ENCODE measurements around the gene MCM3AP.

Gene MCM3AP

DNA sequence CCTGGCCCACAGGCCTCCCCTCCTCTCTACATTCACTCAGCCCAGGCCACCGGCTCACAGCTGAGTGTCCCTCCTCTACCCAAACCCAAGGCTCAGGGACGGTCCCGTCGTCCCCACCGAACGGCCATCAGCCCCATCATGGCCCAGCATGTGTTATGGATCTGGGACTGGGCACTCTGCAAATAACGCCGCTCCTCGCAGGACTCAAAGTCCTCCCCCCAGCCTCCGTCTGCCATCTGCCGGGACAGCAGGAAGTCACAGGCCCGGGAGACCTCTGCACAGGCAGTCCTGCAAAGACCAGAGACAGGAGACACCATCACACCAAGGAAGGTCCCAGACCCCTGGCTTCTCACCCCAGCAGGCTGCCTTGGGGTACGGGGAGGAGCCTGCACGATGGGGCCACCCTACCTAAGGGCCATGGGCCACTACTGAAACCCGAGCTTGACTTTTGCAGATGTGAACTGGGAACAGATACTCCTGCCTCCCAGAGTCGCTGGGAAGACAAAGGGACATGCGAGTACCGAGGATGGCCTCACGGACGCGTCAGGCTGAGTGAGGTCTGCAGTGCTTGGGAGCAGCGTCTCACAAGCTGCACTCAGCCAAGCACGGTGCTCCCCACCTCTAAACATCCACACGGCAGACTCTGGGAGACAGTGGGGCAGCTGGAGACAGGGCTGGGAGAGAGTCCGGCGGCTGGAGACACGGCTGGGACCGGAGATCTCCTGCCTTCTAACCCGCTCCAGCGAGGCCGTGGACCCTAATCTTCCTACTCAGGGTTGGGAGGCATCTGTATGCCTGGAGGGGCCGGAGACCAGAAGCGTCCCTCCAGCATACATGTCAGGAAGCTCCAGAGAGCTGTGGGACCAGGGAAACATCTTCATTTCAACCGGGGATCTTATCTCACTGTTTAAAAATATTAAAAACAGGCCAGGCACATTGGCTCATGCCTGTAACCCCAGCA lies 90.8 kb downstream of the MCM3AP start:
- Histone ChIP-seq H3K36me3 (ENCODE audit: insufficient read depth, low read length) (peaks cover 85% of the 10 kb centered on the region), H3K27me3 (ENCODE audit: insufficient read depth, low read length) (no peaks in the 10 kb centered on the region), H3K4me3 (ENCODE audit: low read length) (no peak overlapping the region), H3K9ac (ENCODE audit: low read depth, low read length) (no peak overlapping the region), H3K9me3 (ENCODE audit: insufficient read depth, low read depth, low read length) (no peaks in the 10 kb centered on the region), H3K4me1 (ENCODE audit: insufficient read depth, low read length) (no peaks in the 10 kb centered on the region), H3K27ac (ENCODE audit: low read depth, low read length) (no peak overlapping the region)
- 95% methylated on average over 34 of the region's 34 CpGs for WGBS

DNA sequence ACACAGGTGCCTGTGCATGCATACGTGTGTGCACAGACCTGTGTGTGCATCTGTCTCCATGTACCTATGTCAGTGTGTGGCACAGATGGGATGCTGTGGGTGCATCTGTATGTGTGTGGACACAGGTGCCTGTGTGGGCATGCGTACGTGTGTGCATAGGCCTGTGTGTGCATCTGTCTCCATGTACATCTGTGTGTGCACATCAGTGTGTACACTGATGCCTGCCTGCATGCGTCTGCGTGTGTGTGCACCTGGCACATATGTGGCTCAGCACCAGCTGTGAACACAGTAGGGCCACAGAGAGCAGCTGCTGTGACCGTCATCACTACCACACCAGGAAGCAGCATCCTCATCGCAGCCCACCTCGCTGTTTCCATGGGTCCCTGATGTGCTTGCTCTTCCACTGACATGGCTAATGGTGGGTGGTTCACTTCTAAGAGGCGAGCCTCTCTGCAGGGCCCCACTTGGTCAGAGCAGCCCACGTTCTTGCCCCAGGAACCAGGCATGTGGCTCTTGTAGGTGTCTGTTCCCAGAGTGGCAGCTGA lies 91.5 kb downstream of the MCM3AP start:
- 97% methylated on average over 10 of the region's 10 CpGs for WGBS
- Histone ChIP-seq H3K27me3 (ENCODE audit: insufficient read depth, low read length) (no peaks in the 10 kb centered on the region), H3K9ac (ENCODE audit: low read depth, low read length) (no peak overlapping the region), H3K27ac (ENCODE audit: low read depth, low read length) (no peak overlapping the region), H3K4me1 (ENCODE audit: insufficient read depth, low read length) (peaks cover 5% of the 10 kb centered on the region; the same call in 1 of the 2 replicates), H3K4me3 (ENCODE audit: low read length) (no peak overlapping the region), H3K9me3 (ENCODE audit: insufficient read depth, low read depth, low read length) (no peaks in the 10 kb centered on the region), H3K36me3 (ENCODE audit: insufficient read depth, low read length) (peaks cover 80% of the 10 kb centered on the region)

DNA sequence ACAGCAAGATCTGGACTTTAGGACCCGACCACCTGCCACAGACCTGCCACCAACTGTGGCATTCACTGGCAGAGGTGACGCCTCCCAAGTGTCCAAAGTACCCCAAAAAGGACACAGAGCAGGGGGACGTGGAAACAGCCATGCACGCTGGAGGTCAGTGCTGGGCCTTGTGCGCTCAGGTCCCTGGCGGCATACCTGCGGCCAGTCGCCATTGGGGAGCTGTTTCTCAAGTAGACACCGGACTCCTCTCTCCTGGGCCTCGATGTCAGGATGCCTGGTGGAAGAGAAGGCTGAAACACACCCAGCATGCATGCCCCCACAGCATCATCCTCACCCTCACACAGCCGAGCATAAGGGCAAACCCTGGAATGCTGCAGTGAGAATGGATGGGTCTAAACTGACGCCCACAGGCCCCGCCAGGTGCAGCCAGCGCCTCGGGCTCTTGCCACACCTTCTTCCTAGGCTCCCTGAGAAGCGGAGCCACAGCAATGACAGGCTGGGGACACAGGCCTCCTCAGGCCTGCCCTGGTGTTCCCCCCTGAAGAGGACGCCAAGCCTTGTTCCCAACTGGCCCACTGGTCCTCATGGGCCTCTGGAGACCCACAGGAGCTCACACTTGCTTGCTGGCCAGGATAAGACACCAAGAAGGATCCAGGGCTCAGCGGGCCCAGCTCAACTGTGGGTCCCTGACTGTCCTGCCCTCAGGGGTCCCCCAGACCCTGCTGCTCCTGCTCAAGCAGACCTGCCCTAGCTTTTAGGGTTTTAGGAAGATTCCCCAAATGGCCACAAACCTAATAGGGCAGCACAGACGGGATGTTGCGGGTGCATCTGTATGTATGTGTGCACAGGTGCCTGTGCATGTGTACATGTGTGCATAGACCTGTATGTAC lies 93.5 kb downstream of the MCM3AP start:
- Histone ChIP-seq H3K27ac (ENCODE audit: low read depth, low read length) (no peak overlapping the region), H3K36me3 (ENCODE audit: insufficient read depth, low read length) (peaks cover 77% of the 10 kb centered on the region), H3K9me3 (ENCODE audit: insufficient read depth, low read depth, low read length) (no peaks in the 10 kb centered on the region), H3K4me3 (ENCODE audit: low read length) (no peak overlapping the region), H3K27me3 (ENCODE audit: insufficient read depth, low read length) (no peaks in the 10 kb centered on the region), H3K4me1 (ENCODE audit: insufficient read depth, low read length) (peaks cover 20% of the 10 kb centered on the region; the same call in 1 of the 2 replicates), H3K9ac (ENCODE audit: low read depth, low read length) (no peak overlapping the region)
- 94% methylated on average over 20 of the region's 20 CpGs for WGBS

DNA sequence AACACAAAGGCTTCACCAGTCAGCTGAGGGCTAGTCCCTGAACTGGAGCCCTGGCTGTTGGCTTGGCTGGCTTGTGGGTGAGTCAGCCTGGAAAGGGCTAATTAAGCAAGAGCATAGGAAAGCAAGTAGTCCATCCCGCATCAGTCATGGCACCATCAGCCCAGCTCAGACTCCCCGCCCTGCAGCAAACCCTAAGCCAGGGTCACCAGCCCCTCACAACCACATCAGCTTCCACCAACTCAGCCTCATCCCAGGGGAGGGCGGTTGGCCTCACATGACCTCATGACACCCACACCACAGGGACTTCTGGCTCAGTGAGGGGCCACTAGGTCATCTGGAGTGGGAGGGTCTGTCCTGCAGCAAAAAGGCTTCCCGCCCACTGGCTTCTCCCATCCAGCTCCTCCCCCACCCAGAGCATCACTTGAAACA lies 94.1 kb downstream of the MCM3AP start:
- H3K4me3 ChIP-seq (ENCODE audit: low read length): no peak overlapping the region
- no peak overlapping the region for H3K27ac ChIP-seq (ENCODE audit: low read depth, low read length)
- H3K9ac ChIP-seq (ENCODE audit: low read depth, low read length): no peak overlapping the region
- no peaks in the 10 kb centered on the region for H3K9me3 ChIP-seq (ENCODE audit: insufficient read depth, low read depth, low read length)
- no peaks in the 10 kb centered on the region for H3K27me3 ChIP-seq (ENCODE audit: insufficient read depth, low read length)
- WGBS: 84% methylated on average over 4 of the region's 4 CpGs
- H3K36me3 ChIP-seq (ENCODE audit: insufficient read depth, low read length): peaks cover 70% of the 10 kb centered on the region
- H3K4me1 ChIP-seq (ENCODE audit: insufficient read depth, low read length): peaks cover 20% of the 10 kb centered on the region; the same call in 1 of the 2 replicates

DNA sequence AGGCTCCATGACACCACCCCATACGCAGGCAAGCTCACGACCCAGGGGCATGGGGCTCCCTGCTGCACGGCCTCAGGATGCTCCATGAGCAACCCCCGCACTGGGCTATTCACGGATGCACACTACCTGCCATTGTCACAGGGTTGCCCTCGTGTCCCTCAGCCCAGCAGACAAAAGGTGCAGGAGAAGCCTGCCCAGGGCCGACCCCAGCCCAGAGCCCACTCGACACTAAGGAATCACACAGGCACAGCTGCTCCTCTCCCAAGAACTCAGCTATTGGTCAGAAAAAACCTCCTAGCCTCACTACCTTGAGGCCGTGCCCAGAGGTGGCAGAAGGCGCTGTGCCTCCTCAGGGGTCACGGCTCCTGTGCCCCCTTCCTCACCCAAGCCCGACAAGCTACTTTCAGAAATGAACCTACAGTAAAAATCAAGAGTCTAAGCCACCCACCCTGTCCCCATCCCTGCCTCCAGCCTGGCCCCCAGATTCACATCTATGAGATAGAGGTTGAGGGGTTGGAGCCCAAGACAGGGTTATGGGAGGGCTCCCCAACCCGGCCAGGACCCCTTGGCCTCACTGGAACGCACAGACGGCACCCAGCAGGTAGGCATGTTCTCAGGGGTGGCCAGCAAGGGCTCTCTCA lies 94.8 kb downstream of the MCM3AP start:
- Histone ChIP-seq H3K4me3 (ENCODE audit: low read length) (no peak overlapping the region), H3K4me1 (ENCODE audit: insufficient read depth, low read length) (peaks cover 20% of the 10 kb centered on the region; the same call in 1 of the 2 replicates), H3K9me3 (ENCODE audit: insufficient read depth, low read depth, low read length) (no peaks in the 10 kb centered on the region), H3K36me3 (ENCODE audit: insufficient read depth, low read length) (peaks cover 63% of the 10 kb centered on the region), H3K27me3 (ENCODE audit: insufficient read depth, low read length) (no peaks in the 10 kb centered on the region), H3K9ac (ENCODE audit: low read depth, low read length) (no peak overlapping the region), H3K27ac (ENCODE audit: low read depth, low read length) (no peak overlapping the region; the same call in 1 of the 2 replicates)
- 94% methylated on average over 15 of the region's 15 CpGs for WGBS

DNA sequence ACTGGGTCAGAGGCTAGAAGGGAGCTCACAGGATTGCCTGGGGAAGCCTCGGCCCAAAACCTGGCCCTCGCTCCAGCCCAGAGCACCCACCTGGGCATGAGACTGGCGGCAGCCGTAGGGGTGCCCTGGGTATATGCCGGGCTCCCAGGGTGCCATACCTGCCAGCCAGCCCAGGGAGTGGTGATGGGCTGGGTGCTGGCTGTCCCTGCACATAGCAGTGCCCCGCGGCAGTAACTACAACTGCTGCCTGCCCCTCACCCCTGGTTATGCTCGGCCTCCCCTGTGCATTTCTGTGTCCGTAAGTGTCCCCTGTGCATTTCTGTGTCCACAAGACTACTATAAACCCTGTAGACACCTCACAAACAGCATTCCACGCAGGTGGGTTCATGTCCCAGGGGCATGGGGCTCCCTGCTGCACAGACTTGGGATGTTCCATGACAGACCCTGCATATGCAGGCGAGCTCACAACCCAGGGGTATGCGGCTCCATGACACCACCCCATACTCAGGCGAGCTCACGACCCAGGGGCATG lies 95.4 kb downstream of the MCM3AP start:
- peaks cover 25% of the 10 kb centered on the region; the same call in 1 of the 2 replicates for H3K4me1 ChIP-seq (ENCODE audit: insufficient read depth, low read length)
- WGBS: 94% methylated on average over 14 of the region's 14 CpGs
- H3K36me3 ChIP-seq (ENCODE audit: insufficient read depth, low read length): peaks cover 58% of the 10 kb centered on the region
- H3K9me3 ChIP-seq (ENCODE audit: insufficient read depth, low read depth, low read length): no peaks in the 10 kb centered on the region
- no peaks in the 10 kb centered on the region for H3K27me3 ChIP-seq (ENCODE audit: insufficient read depth, low read length)
- H3K27ac ChIP-seq (ENCODE audit: low read depth, low read length): no peak overlapping the region; the same call in 1 of the 2 replicates
- no peak overlapping the region for H3K9ac ChIP-seq (ENCODE audit: low read depth, low read length)
- no peak overlapping the region for H3K4me3 ChIP-seq (ENCODE audit: low read length)

DNA sequence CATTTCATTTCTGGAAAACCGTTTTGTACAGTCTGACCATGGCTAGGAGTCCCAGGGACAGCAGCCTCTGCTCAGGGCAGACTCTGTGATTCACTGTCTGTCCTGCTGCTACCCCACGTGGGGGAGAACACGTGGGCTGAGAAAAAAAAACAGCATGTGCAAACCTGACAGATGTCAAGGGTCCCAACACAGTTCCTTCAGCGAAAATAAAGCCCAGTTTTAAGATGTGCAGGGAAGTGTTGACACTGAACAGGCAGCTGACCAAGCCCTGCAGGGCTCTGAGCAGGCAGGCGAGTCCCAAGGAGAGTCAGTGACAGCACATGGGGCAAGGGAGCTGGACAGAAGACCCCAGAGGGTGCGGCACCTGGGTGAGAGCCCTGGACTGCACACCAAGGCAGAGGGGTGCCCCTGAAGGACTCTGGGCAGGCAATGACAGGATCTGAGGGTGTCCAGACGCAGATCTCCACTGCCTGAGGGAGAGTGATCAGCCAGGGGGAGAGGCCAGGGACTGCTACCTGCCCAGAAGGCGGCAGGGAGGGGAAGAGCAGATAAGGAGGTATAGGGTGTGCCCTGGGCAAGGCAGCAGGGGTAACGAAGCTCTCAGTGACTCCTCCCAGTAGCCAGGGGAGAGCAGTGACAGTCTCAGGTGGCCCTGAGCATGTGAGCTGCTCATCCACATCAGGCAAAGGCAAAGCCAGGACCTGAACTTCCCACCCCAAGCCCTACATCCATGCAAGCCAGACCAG lies 96.0 kb downstream of the MCM3AP start:
- H3K36me3 ChIP-seq (ENCODE audit: insufficient read depth, low read length): peaks cover 51% of the 10 kb centered on the region
- no peak overlapping the region for H3K9ac ChIP-seq (ENCODE audit: low read depth, low read length)
- 0 out of 2 replicates have a peak overlapping the region, but pooled peaks have one; percentile 8 for H3K27ac ChIP-seq (ENCODE audit: low read depth, low read length)
- no peaks in the 10 kb centered on the region for H3K27me3 ChIP-seq (ENCODE audit: insufficient read depth, low read length)
- peaks cover 25% of the 10 kb centered on the region; the same call in 1 of the 2 replicates for H3K4me1 ChIP-seq (ENCODE audit: insufficient read depth, low read length)
- 83% methylated on average over 9 of the region's 9 CpGs for WGBS
- no peak overlapping the region for H3K4me3 ChIP-seq (ENCODE audit: low read length)
- H3K9me3 ChIP-seq (ENCODE audit: insufficient read depth, low read depth, low read length): no peaks in the 10 kb centered on the region

DNA sequence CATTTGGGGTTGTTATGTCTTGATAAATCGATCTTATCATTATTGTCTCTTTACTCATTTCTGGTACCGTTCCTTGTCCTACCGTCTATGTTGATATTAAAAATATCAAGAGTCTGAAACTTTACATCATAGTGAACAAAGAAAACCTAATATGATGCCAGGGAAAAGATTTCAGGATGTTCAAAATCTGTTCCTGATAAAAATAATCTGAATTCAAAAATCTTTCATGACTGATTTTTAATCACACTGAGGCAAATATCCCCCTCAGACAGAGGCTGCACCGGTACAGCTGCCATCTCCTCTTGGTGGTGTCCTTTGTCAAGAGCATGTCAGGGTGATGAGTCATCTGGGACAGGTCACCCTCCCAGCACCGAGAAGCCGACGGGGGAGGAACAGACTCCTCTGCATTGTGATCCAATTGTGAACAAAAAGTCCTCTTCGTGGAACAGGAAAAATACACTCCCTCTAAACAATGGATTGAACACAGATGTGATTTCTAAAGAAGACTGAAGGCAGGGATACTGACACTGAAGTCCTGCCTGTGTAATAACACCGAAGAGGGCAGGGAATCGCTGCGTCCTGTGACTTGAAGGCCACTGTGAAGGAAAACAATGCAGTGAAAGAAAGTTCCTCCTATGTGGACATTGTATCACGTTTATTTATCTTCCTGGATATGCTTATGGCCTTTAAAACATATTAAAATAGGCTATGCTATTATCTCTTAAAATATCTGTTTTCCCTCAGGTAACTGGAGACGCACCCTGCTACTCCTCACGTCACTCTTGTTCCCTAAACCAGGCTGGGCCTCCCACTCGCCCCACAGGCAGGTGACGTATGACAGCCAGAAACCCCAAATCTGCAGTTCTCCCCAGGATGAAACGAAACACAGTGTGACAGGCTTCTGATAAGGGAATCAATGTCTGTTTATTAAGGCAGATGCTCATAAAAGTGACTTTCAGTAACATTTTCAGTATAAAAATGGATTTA lies 96.9 kb downstream of the MCM3AP start:
- Histone ChIP-seq H3K9me3 (ENCODE audit: insufficient read depth, low read depth, low read length) (no peaks in the 10 kb centered on the region), H3K9ac (ENCODE audit: low read depth, low read length) (no peak overlapping the region; the same call in 1 of the 2 replicates), H3K27me3 (ENCODE audit: insufficient read depth, low read length) (no peaks in the 10 kb centered on the region), H3K4me3 (ENCODE audit: low read length) (no peak overlapping the region), H3K27ac (ENCODE audit: low read depth, low read length) (peak overlapping the region; percentile 38; the same call in 1 of the 2 replicates), H3K36me3 (ENCODE audit: insufficient read depth, low read length) (peaks cover 43% of the 10 kb centered on the region), H3K4me1 (ENCODE audit: insufficient read depth, low read length) (peaks cover 25% of the 10 kb centered on the region; the same call in 1 of the 2 replicates)
- 64% methylated on average over 13 of the region's 17 CpGs for WGBS

DNA sequence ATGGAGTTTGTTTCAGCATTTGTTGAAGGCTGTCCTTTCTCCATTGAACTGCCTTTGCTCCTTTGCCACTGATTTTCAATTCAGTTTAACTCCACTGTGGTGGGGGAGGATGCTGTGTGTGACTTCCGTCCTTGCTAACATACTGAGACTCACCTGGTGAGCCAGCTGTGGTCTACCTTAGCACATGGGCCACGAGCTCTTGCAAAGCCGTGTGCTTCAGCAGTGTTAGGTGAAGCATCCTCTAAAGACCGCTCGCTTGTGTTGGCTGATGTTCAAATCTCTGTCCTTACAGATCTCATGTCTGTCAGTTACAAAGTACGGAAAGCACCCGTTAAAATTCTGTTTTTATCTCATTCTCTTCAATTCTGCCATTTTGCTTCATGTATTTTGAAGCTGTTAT lies 97.6 kb downstream of the MCM3AP start:
- Histone ChIP-seq H3K9ac (ENCODE audit: low read depth, low read length) (no peak overlapping the region; the same call in 1 of the 2 replicates), H3K27ac (ENCODE audit: low read depth, low read length) (peak overlapping the region; percentile 36; the same call in 1 of the 2 replicates), H3K4me1 (ENCODE audit: insufficient read depth, low read length) (peaks cover 25% of the 10 kb centered on the region; the same call in 1 of the 2 replicates), H3K9me3 (ENCODE audit: insufficient read depth, low read depth, low read length) (no peaks in the 10 kb centered on the region), H3K36me3 (ENCODE audit: insufficient read depth, low read length) (peaks cover 36% of the 10 kb centered on the region), H3K4me3 (ENCODE audit: low read length) (no peak overlapping the region), H3K27me3 (ENCODE audit: insufficient read depth, low read length) (no peaks in the 10 kb centered on the region)
- 93% methylated on average over 7 of the region's 7 CpGs for WGBS

Data from HUES64 (cell line).